Fibroblast of lung (primary cell): ENCODE measurements around the gene UBE2V1. TPM values are rescaled to one million over a fixed set of nuclear protein-coding genes. Genes with fewer than 3 reads are reported as not detected.

Source experiments
- DNase-seq, 2 donors: peaks; one replicate each; pipeline versions ENCODE4 v3.0.0 to v3.0.0-alpha.2; 2010; ENCODE audit warnings: low read depth in 2 of 2
- H2AFZ ChIP-seq: 2 replicates; pipeline ENCODE4 v1.5.1; 2012; ENCODE audit warnings: low read length, control low read depth, inconsistent platforms
- H3K27ac ChIP-seq: 2 replicates; pipeline ENCODE4 v1.5.1; 2011; ENCODE audit warnings: low read length, control low read depth; ENCODE audit not compliant: insufficient read depth
- H3K27me3 ChIP-seq: 2 replicates; pipeline ENCODE4 v1.5.1; 2011; ENCODE audit warnings: mild to moderate bottlenecking, low read length; ENCODE audit not compliant: control insufficient read depth, insufficient read depth
- H3K36me3 ChIP-seq: 2 replicates; pipeline ENCODE4 v1.5.1; 2011; ENCODE audit warnings: low read length; ENCODE audit not compliant: control insufficient read depth, insufficient read depth
- H3K4me1 ChIP-seq: 2 replicates; pipeline ENCODE4 v1.5.1; 2011; ENCODE audit warnings: low read length; ENCODE audit not compliant: control insufficient read depth, insufficient read depth; ENCODE audit errors: extremely low read depth
- H3K4me2 ChIP-seq: 2 replicates; pipeline ENCODE4 v1.5.1; 2011; ENCODE audit warnings: low read length, control low read depth; ENCODE audit not compliant: insufficient read depth; ENCODE audit errors: extremely low read depth
- H3K4me3 ChIP-seq, 4 experiments: fragments of 200-600 bp in 1 of 4; sonication (generic) in 1 of 4; replicated peaks in 1 of 4; 2 replicates each; pipeline ENCODE4 v1.5.1; 2011 to 2016; ENCODE audit warnings: low read length in 4 of 4, low read depth in 3 of 4, mild to moderate bottlenecking in 3 of 4, control low read depth in 2 of 4, inconsistent platforms in 1 of 4, mixed read lengths in 1 of 4; ENCODE audit not compliant: insufficient read depth in 1 of 4; ENCODE audit errors: control extremely low read depth in 1 of 4
- H3K79me2 ChIP-seq: 2 replicates; pipeline ENCODE4 v1.5.1; 2012; ENCODE audit warnings: mild to moderate bottlenecking, low read length, inconsistent platforms; ENCODE audit not compliant: control insufficient read depth, insufficient read depth
- H3K9ac ChIP-seq: 2 replicates; pipeline ENCODE4 v1.5.1; 2011; ENCODE audit warnings: mild to moderate bottlenecking, low read length, control low read depth; ENCODE audit not compliant: insufficient read depth
- H3K9me3 ChIP-seq: 2 replicates; pipeline ENCODE4 v1.5.1; 2012; ENCODE audit warnings: low read depth, low read length; ENCODE audit not compliant: control insufficient read depth, insufficient read depth
- H4K20me1 ChIP-seq: 2 replicates; pipeline ENCODE4 v1.5.1; 2011; ENCODE audit warnings: low read length; ENCODE audit not compliant: control insufficient read depth, insufficient read depth; ENCODE audit errors: extremely low read depth
- CTCF ChIP-seq, 2 donors: IDR thresholded peaks in 1 of 2; conservative IDR thresholded peaks in 1 of 2; 1 replicate in 1 of 2; 2 replicates in 1 of 2; pipeline ENCODE4 v1.5.1; 2011 to 2012; ENCODE audit warnings: low read length in 2 of 2, control low read depth in 1 of 2, inconsistent platforms in 1 of 2, low read depth in 1 of 2, mild to moderate bottlenecking in 1 of 2
- EZH2 ChIP-seq: IDR thresholded peaks from 2 replicates; pipeline ENCODE4 v1.5.1; 2012; ENCODE audit warnings: low read length, control low read depth, mild to moderate bottlenecking; ENCODE audit errors: missing control alignments
- polyA plus RNA-seq, 2 donors: library from polyadenylated mRNA; depleted of rRNA in 1 of 2; stranded (reverse) in 1 of 2; unstranded in 1 of 2; fragments of >200 nt; gene quantifications; 2 replicates each; pipeline ENCODE4 v1.2.1, GENCODE V29; 2011 to 2012; ENCODE audit warnings: missing spikeins in 1 of 2
- total RNA-seq: library from RNA; depleted of rRNA; stranded (reverse); fragments of >200 nt; gene quantifications from 2 replicates; pipeline ENCODE4 v1.2.1, GENCODE V29; 2014

Gene UBE2V1
- total and polyA plus RNA-seq, 2 donors (not counting 1 experiment from before 2014, with no cell fraction given): 31.7 to 193 TPM

GRCh38 chr20:50153153-50153499, 40.2 kb upstream of the UBE2V1 start:
- Histone ChIP-seq H3K36me3 (peaks cover 7% of the 10 kb centered on the region), H2AFZ (no peak overlapping the region), H4K20me1 (no peaks in the 10 kb centered on the region), H3K27me3 (no peaks in the 10 kb centered on the region), H3K79me2 (peaks cover 51% of the 10 kb centered on the region), H3K4me1 (peaks cover 16% of the 10 kb centered on the region), H3K27ac (peak overlapping the region; percentile 70), H3K4me3 (peak overlapping the region; percentile 55 to 90 (median 86)), H3K9ac (peak overlapping the region; percentile 74), H3K9me3 (no peaks in the 10 kb centered on the region), H3K4me2 (peak overlapping the region; percentile 96)
- no peak for DNase-seq
- TF ChIP-seq EZH2: no peak
- no peak for TF ChIP-seq CTCF (conservative IDR thresholded peaks at IDR 0.05 in 1 of 2, IDR thresholded peaks at IDR 0.05 in 1 of 2; ENCODE audit: low read depth in 1 of 2, low read length in 2 of 2)

DNA sequence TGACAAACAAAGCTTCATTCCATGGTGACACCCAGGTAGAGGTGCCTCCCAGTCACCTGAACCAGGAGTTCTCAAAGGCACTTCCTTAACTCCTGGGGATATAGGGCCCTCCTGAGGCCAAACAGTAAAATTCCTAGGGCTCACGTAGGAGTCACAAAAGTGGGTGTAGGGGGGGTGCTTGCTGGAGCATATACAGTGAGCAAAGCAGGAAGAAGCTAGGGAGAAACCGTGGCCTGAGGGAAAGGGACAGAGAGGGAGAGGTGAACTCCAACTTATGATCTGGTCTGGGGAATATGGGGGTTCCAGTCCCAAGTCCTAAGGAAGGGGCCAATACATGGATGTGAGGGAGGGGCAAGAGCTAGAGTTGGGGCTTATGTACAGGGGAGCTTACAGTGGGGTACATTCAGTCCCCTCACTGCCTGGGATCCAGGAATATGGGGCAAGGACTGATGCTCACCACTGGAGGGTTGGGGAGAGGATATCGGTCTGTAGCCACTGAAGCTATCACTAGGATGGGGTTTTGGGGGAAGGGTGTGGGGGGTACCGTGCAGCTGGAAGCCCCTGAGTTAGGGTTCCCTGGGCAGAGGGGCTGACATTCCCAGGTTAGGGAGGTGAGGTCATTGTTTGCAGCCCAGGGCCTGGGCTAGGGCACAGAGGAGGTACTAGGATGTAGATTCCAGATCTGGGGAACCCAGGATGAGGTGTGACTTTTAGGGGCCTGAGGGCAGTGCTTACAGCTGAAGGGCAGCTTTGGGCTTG, 39.6 kb upstream of the UBE2V1 start:
- H2AFZ ChIP-seq: no peak overlapping the region
- H3K4me1 ChIP-seq: peaks cover 18% of the 10 kb centered on the region
- H3K4me3 ChIP-seq: peak overlapping the region; percentile 55 to 90 (median 86)
- no peaks in the 10 kb centered on the region for H3K9me3 ChIP-seq
- peaks cover 56% of the 10 kb centered on the region for H3K79me2 ChIP-seq
- peaks cover 9% of the 10 kb centered on the region for H3K36me3 ChIP-seq
- no peaks in the 10 kb centered on the region for H3K27me3 ChIP-seq
- H3K4me2 ChIP-seq: peak overlapping the region; percentile 96
- no peaks in the 10 kb centered on the region for H4K20me1 ChIP-seq
- H3K27ac ChIP-seq: peak overlapping the region; percentile 70
- TF ChIP-seq EZH2 (no peak), CTCF (conservative IDR thresholded peaks at IDR 0.05 in 1 of 2, IDR thresholded peaks at IDR 0.05 in 1 of 2; ENCODE audit: low read depth in 1 of 2, low read length in 2 of 2) (no peak)
- peak overlapping the region; percentile 74 for H3K9ac ChIP-seq
- DNase-seq: no peak

DNA sequence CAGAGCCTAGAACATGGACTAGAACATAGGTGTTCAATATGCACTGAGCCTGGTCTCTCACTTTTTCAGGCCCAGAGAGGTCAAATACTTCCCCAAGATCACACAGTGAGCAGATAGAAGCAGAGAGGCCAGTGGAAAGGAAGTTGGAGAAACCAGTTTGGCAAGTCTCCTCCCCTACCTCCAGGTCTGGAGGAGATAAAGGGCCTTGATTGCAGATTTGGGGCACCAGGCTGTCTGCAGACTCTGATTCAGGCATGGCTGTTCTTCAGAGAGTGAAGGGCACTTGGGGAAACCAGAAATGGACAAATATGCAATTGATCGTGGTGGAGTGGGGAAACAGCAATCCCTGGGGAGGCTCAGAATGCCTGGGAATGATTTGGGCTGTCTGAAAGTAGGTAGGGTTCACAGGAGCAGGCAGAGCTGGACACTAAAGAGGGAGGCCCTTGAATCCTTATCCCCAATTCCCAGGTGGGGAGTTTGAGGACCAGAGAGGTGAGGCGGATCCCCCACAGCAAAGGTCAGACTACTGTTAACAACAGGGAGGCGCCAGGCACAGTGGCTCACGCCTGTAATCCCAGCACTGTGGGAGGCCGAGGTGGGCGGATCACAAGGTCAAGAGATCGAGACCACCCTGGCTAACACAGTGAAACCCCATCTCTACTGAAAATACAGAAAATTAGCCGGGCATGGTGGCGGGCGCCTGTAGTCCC, 38.2 kb upstream of the UBE2V1 start:
- Histone ChIP-seq H3K36me3 (peaks cover 15% of the 10 kb centered on the region), H3K9ac (no peak overlapping the region), H3K27me3 (no peaks in the 10 kb centered on the region), H3K4me1 (peaks cover 24% of the 10 kb centered on the region), H3K79me2 (peaks cover 69% of the 10 kb centered on the region), H3K9me3 (no peaks in the 10 kb centered on the region), H3K4me3 (peak overlapping the region in 1 of 4 experiments; percentile 45), H2AFZ (no peak overlapping the region), H3K27ac (no peak overlapping the region), H3K4me2 (peak overlapping the region; percentile 48), H4K20me1 (no peaks in the 10 kb centered on the region)
- no peak for DNase-seq
- TF ChIP-seq EZH2 (no peak), CTCF (conservative IDR thresholded peaks at IDR 0.05 in 1 of 2, IDR thresholded peaks at IDR 0.05 in 1 of 2; ENCODE audit: low read depth in 1 of 2, low read length in 2 of 2) (no peak)
